GM18868 (cell line): ENCODE measurements around the gene VEPH1.

Experiments used
- ATAC-seq: cut with Tn5 transposase; IDR thresholded peaks from one replicate; pipeline ENCODE4 v1.9.1; 2021; ENCODE audit warnings: mild to moderate bottlenecking, moderate library complexity; ENCODE audit not compliant: unreplicated experiment

The VEPH1 gene

GRCh38 chr3:157393113-157393512 is 110.1 kb downstream of the VEPH1 start:
- ATAC-seq: no peak

- ATAC-seq: no peak
Observed at GRCh38 chr3:157392104-157392503, 111.1 kb downstream of the VEPH1 start.

- no peak for ATAC-seq
Observed at GRCh38 chr3:157390713-157391515, 112.3 kb downstream of the VEPH1 start.

GRCh38 chr3:157388976-157389375 is 114.2 kb downstream of the VEPH1 start:
- ATAC-seq: no peak

- no peak for ATAC-seq
Observed at GRCh38 chr3:157387708-157388435, 115.3 kb downstream of the VEPH1 start.

- ATAC-seq: no peak
Observed at GRCh38 chr3:157384491-157384890, 118.7 kb downstream of the VEPH1 start.

- no peak for ATAC-seq
Observed at GRCh38 chr3:157384031-157384430, 119.2 kb downstream of the VEPH1 start.

- no peak for ATAC-seq
Observed at GRCh38 chr3:157381606-157382005, 121.6 kb downstream of the VEPH1 start.

GRCh38 chr3:157379525-157380140 is 123.6 kb downstream of the VEPH1 start:
- ATAC-seq: no peak

- ATAC-seq: no peak
Observed at GRCh38 chr3:157376603-157377300, 126.5 kb downstream of the VEPH1 start.

GRCh38 chr3:157375342-157375986 is 127.8 kb downstream of the VEPH1 start:
- ATAC-seq: no peak

- ATAC-seq: no peak
Observed at GRCh38 chr3:157374933-157375332, 128.3 kb downstream of the VEPH1 start.

- no peak for ATAC-seq
Observed at GRCh38 chr3:157373783-157374182, 129.4 kb downstream of the VEPH1 start.

- ATAC-seq: no peak
Observed at GRCh38 chr3:157370867-157371266, 132.3 kb downstream of the VEPH1 start.

- ATAC-seq: peak; percentile 77
Observed at GRCh38 chr3:157369727-157370421, 133.3 kb downstream of the VEPH1 start.

GRCh38 chr3:157368171-157368570 is 135.0 kb downstream of the VEPH1 start:
- no peak for ATAC-seq

GRCh38 chr3:157363393-157363792 is 139.8 kb downstream of the VEPH1 start:
- ATAC-seq: no peak

GRCh38 chr3:157362348-157362747 is 140.9 kb downstream of the VEPH1 start:
- ATAC-seq: no peak

GRCh38 chr3:157360044-157360443 is 143.2 kb downstream of the VEPH1 start:
- no peak for ATAC-seq

- no peak for ATAC-seq
Observed at GRCh38 chr3:157356541-157356940, 146.7 kb downstream of the VEPH1 start.
